Measurements from ENCODE around the gene MTMR6.

The MTMR6 gene

GRCh38 chr13:25222740-25223139, 64.5 kb downstream of the MTMR6 start:
- DNase-seq (ENCODE audit: extremely low read depth in 1 of 2, low read depth in 1 of 2), result no peak

- no peak for DNase-seq (ENCODE audit: extremely low read depth in 1 of 2, low read depth in 1 of 2)
Measured at GRCh38 chr13:25218019-25218418, 69.3 kb downstream of the MTMR6 start.

GRCh38 chr13:25217023-25217885, 70.0 kb downstream of the MTMR6 start:
- no peak for DNase-seq (ENCODE audit: extremely low read depth in 1 of 2, low read depth in 1 of 2)

GRCh38 chr13:25215253-25215575, 72.1 kb downstream of the MTMR6 start:
- DNase-seq (ENCODE audit: extremely low read depth in 1 of 2, low read depth in 1 of 2), result no peak

- DNase-seq (ENCODE audit: extremely low read depth in 1 of 2, low read depth in 1 of 2), result no peak
Measured at GRCh38 chr13:25214491-25215252, 72.6 kb downstream of the MTMR6 start.

- DNase-seq (ENCODE audit: extremely low read depth in 1 of 2, low read depth in 1 of 2), result no peak
Measured at GRCh38 chr13:25213715-25214114, 73.6 kb downstream of the MTMR6 start.

- DNase-seq (ENCODE audit: extremely low read depth in 1 of 2, low read depth in 1 of 2), result no peak
Measured at GRCh38 chr13:25210842-25211569, 76.3 kb downstream of the MTMR6 start.

- DNase-seq (ENCODE audit: extremely low read depth in 1 of 2, low read depth in 1 of 2), result no peak
Measured at GRCh38 chr13:25207291-25207810, 79.9 kb downstream of the MTMR6 start.

GRCh38 chr13:25204863-25205262, 82.4 kb downstream of the MTMR6 start:
- DNase-seq (ENCODE audit: extremely low read depth in 1 of 2, low read depth in 1 of 2), result no peak

GRCh38 chr13:25203127-25203740, 84.1 kb downstream of the MTMR6 start:
- no peak for DNase-seq (ENCODE audit: extremely low read depth in 1 of 2, low read depth in 1 of 2)

- DNase-seq (ENCODE audit: extremely low read depth in 1 of 2, low read depth in 1 of 2), result no peak
Measured at GRCh38 chr13:25200783-25201182, 86.5 kb downstream of the MTMR6 start.

GRCh38 chr13:25198647-25199046, 88.6 kb downstream of the MTMR6 start:
- no peak for DNase-seq (ENCODE audit: extremely low read depth in 1 of 2, low read depth in 1 of 2)

- no peak for DNase-seq (ENCODE audit: extremely low read depth in 1 of 2, low read depth in 1 of 2)
Measured at GRCh38 chr13:25196971-25197370, 90.3 kb downstream of the MTMR6 start.
